ENCODE measurements around the gene EPG5.

DNA sequence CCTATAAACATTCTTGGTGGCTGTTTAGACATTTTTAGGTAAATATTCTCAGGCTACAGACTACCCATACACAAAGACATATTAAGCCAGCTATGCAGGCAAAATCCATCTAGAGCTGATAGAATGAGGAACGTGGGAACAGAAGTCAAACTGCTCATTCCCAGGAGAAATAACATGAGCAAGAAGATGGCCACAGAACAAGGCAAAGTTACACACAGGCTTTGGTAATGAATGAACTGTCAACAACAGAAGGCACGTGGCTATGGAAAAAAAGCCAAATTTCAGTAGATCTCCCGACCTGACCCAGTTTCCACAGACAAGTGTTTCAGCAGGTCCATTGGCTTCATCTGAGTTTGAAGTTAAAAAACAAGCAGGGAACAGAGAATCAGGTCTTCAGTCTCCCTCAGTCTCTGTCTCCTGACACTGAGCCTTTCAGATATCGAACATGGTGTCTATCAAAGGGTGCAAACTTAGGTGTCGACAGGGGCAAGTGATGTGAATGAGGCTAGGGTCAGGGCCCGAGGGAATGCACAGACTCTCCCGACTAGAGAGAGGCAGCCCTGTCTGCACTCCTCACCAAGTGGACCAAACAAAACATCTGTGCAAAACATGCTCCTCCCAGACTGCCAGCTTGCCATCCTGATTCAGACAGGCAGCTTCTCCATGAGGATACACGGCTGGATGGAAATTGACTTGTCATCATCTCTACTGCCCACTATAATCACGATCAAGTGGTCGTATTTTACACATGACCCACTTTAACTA, 115.8 kb downstream of the EPG5 start:
- TF ChIP-seq, protein P1, sequence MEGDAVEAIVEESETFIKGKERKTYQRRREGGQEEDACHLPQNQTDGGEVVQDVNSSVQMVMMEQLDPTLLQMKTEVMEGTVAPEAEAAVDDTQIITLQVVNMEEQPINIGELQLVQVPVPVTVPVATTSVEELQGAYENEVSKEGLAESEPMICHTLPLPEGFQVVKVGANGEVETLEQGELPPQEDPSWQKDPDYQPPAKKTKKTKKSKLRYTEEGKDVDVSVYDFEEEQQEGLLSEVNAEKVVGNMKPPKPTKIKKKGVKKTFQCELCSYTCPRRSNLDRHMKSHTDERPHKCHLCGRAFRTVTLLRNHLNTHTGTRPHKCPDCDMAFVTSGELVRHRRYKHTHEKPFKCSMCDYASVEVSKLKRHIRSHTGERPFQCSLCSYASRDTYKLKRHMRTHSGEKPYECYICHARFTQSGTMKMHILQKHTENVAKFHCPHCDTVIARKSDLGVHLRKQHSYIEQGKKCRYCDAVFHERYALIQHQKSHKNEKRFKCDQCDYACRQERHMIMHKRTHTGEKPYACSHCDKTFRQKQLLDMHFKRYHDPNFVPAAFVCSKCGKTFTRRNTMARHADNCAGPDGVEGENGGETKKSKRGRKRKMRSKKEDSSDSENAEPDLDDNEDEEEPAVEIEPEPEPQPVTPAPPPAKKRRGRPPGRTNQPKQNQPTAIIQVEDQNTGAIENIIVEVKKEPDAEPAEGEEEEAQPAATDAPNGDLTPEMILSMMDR (IDR thresholded peaks at IDR 0.05; ENCODE audit: poor library complexity, severe bottlenecking) = no peak
- no peak for TF ChIP-seq POLR2AphosphoS5 (IDR thresholded peaks at IDR 0.05)
- TF ChIP-seq EP300 (conservative IDR thresholded peaks at IDR 0.05; ENCODE audit: poor library complexity, severe bottlenecking) = no peak
